Activated CD4-positive, alpha-beta T cell treated with anti-CD3 and anti-CD28 coated beads for 4 hours (primary cell): ENCODE data around the gene DLST.

Experiments used
- DNase-seq, 2 donors: peaks; one replicate each; pipeline ENCODE4 v3.0.0-alpha.2; 2020

The DLST gene

DNA sequence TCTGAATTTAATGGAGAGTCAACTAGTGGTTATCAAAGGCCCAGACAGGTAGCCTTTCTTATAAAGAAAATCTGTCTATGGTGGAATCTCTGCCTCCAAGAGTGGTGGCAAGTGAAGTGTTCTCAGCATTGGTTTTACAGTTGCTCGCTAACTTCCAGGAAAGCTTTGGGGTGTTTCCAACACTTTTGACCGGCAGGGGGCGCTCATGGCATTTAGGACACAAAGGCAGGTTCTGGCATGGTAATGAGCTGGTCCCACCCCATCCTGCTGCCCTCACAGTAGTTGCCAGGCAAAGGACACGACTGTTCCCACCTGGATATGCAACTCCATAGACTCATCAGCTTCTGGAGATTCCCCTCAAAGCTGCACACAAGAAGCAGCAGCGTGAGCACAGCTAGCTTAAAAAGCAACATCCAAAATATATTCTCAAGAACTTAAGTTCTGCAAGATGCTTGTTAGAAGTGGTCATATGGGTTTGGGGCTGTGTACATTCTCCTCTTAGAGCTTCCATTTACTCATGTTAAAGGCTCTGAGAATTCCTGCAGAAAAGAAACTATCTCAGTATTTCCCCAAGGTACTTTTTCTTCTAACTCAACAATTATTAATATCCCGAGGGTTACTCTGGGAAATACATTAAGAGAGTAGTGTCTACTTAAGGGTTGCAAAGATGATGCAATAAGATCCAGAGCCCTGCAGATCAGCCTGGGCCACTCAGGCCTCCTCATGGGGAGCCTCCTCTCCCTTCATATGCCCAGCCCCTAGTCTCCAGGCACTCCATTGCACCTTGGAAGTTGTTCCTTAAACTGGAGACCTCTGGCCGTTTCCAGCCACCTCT lies 20.6 kb upstream of the DLST start:
- peak; percentile 90 to 96 for DNase-seq

DNA sequence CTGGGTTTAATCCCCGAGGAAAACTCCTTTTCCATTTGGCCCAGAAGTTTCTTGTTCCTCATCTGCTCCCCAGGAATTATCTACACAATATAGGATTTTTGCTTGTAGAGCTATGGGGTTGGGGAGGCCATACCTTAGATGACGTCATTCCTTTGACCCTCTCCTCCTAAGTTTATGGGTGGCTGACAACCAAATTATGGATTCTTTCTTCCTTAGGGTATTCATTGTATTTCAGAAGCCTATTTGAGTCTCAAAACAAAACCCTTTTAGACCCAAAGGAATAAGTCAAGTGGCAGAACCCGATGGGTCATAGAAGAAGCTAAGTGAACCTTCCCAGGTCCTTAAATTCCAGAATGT lies 20.0 kb upstream of the DLST start:
- no peak for DNase-seq

DNA sequence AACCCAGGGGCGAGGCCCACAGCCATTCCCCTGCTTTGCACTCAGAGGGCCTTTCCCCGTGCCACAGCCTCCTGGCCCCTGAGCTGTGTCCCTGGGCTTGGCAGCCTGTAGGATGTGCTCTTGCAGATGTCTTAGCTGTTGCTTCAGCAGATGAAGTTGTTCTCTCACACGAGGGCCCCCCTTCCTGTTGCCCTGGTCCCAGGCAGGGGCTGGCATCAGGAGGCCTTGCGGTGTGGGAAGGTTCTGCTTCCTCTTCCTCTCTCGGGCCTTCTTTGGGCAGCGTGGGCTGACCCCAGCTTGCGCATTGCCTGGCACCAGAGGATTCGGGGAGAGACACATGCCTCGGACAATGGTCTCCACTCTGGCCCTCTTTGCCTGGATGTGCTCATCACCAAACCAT lies 18.4 kb upstream of the DLST start:
- no peak for DNase-seq

DNA sequence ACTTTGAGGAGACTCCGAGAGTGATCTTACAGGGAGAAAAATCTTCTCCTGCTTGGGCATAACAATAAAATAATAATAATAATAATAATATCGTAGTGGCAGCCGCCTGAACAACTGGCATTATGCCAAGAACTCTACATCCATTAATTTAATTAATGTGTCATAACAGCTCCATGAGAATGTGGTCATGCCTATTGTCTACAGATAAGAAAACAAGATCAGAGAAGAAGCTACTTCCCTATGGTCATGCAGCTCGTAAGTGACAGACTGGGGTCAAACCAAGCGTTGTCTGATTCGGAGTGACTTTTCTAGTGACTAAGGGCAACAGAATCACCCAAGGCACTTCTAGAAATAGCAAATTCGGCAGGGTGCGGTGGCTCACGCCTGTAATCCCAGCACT lies 17.5 kb upstream of the DLST start:
- no peak for DNase-seq

DNA sequence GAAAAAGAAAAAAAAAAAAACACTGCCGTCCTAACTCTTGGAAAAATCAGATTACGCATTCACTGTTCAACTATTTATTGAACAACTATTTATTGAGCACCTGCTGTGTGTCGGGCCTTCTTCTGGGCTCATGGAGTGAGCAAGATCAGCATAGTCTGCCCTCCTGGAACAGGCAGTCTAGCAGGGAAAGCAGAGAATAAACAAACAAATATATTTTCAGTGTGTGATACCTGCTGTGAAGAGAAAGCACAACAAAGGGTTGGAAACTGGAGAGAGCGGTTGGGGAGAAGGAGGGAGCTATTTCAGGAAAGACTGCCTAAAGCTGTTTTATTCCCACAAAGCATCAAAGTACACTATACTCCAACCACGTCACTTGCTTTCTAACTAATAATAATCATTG lies 16.6 kb upstream of the DLST start:
- DNase-seq: no peak

DNA sequence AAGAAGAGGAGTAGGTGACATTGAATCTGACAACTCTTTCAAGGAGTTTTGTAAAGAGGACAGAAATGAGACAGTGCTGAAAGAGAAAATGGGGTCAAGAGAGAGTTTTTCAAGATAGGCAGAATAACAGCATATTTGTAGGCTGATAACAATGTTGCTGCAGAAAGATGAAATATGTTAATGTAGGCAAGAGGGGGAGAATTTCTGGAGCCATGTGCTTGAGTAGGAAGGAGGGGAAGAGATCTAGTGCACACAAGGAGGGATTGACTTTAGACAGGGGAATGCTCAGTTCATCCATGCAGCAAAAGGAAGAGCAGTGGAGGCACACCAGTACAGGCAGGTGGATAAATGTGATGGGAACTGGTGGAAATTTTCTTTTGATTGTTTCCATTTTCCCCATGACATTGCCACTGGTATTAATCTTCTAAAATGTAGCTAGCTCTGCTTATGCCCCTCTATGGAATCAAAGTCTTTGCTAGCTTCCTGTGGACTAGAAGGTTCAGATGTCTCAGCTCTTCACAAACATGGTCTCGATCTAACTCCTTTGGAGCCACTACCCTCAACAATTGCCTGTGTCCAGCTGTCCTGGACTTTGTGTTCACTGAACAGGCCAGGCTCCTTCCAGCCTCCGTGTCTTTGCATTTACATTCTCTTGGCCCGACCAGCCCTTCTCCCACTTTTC lies 14.9 kb upstream of the DLST start:
- no peak for DNase-seq

DNA sequence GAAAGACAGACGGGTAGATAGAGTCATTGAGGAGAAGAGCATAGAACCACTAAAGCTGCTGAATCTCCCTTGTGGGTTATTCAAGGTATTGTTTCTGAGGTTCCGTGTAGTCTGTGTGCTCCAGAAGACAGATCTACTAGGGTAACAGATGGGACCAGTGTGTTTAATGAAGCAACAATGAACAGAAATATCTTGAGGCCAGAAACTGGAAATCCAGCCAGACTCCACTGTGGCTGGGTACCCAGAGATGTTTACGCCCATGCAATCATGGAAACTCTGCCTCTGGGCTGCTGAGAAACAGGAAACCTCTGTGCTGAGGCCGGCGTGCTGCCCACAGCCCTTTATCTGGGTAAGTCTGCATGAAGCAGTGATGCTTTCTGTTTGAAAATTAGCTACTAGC lies 14.0 kb upstream of the DLST start:
- peak; percentile 32 to 49 for DNase-seq

DNA sequence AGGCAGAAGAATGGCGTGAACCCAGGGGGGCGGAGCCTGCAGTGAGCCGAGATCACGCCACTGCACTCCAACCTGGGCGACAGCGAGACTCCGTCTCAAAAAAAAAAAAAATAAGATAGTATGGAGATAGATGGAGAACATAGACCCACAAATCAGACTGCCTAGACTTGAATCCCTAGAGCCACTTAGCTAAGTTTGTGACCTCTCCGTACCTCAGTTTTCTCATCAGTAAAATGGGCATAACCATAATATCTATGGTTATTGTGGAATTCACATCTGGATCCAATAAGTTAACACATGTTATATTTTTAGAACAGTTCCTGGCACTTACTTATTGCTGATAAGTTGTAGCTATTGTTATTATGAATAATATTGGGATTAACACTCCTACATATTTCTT lies 13.0 kb upstream of the DLST start:
- DNase-seq: no peak

DNA sequence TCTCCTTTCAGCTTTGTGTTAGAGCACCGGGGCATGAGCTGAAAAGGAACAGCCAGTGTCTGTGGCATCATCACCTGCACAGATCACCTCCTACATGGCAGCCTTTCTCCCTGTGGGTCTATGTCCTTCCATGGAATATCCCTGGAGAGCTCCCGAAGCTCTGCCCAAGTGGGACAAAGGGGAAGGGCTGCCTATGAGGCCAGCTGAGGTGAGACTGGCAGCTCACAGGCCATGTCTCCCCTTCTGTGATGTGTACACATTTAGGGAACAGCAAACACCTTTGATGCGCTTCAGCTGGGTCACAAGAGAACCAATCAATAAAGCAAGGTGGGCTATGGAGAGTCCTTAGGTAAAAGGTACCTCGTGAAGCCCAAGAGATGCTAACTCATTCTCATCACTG lies 9.9 kb upstream of the DLST start:
- no peak for DNase-seq

DNA sequence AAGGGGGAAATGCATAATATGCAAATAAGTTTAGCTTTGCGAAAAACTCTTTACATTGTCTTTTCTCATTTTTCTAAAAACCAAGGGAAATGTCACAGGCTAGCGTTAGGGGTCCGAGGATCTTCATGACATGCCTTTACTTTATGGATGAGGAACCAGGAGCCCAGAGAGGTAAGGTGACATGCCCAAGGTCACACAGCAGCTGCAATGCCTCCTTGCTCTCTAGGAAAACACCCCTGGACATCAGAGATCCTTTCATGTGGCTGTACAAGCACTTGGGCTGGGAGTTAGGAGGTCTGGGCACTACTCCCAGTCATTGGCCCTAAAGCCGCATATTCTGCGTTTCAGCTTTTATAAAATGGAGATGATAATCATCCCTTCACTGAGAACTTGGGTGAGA lies 6.5 kb upstream of the DLST start:
- DNase-seq: no peak

DNA sequence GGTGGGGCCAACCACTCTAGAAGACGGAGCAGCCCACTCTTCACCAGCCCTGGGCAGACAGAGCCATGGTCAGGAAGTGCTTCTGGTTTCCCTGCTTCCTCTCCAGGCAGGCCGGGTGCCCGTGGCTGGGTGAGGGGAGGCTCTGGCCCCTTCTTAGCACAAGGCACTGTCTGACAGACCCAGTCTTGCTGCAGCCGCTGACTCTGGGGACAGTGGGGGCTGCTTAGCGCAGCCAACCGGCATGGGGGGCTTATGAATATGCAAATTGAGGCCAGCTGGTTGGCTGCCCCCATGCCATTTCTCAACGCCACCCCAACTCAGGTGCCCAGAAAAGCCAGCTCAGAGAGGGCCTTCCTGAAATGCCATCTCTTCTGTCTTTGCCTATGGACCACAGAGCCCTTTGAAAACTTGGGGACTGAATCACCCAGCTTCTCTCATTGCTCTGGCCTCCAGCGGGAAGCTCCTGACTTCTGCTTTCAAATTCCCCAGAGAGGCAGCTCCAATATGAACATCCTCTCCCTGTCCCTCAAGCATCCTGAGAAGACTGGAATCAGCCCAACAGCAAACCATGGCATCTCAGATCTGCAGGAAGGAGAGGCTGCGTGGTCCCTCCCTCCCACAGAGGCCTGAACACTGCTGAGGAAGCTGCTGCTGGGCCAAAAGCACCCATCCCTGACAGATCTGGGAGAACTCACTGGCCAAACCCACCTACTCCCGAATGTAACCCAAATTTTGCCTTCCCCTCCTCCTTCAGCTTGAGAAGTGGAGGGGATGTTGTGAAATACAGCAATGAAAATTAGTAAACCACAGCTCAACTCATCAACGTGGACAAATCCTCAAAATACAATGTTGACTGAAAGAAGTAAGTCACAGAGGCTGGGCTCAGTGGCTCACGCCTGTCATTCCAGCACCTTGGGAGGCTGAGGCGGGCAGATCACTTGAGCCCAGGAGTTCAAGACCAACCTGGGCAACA lies 5.5 kb upstream of the DLST start, which contains the start of gene PROX2:
Gene PROX2, minus strand, starts transcription at position 205 of the 973 bp plus-strand sequence. CDS start 12,311 bp downstream, outside the sequence.
- DNase-seq: peak in 1 of 2 donors; percentile 11

DNA sequence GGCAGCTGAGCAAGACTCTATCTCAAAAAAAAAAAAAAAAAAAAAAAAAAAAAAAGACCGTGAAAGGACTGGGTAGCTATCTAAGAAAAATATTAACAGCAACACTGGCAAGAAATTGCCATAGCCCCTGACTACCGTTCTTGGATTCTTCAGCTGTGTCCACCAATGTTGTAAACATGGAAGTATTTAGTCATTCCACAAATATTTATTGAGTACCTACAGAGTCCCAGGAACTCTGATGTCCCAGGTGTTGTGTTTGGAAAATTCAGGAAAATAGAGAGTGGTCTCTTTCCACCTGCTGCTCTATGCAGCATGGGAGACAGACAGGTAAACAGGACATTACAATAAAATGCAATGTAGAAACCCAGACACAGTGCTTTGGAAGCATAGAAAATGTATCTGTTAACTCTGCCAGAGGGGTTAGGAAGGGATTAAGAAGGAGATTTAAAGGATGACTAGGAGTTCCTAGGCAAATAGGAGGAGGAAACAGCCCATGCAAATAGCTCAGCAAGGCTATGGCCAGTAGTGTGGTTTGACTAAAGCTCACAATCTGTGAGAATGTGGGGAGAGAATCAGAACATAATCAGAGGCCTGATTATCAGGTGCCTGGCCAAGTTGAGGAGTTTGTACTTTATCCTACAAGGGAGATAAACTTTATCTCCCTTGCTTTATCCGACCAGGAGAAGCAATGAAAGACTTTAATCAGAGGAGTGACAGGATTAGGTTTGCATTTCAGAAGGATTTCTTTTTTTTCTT lies 2.1 kb upstream of the DLST start:
- no peak for DNase-seq

DNA sequence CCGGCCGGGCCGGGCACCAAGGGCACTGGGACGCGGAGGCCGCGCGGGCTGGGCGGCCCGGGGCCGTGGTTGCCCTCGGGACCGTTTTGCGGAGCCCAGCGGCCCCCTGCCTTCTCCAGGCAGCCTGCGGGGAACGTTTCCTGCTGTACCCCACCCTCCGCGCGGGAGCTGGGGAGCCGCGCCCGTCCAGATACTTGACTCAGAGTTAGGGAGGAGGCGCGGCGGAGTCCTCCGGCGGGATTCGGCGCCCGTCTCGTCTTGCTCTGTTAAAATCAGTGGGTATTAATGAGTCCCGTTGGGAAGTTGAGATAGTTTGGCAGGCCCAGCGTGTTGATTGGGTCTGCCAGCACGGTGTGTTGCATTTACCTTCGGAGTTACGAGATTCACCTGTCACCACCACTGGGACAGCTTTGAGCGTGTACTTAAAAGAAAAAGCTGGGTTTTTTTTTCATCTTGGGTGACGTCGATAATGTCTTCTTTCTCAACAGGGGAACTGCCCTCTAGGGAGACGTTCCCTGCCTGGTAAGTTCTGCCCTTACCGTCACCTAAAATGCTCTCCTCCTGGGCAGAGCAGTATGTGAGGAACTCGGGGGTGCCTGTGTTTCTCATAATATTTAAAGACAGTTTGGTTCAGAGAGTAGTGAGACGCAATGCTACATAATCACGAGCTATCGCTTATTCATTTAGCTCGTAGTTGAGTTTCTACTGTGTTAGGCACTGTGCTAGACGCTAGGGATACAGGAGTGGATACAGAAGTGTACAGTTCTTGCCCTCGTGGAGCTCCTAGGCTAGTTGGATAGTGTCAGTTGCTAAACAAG lies 596 bp downstream of the DLST start:
- DNase-seq: peak; percentile 39 to 56

DNA sequence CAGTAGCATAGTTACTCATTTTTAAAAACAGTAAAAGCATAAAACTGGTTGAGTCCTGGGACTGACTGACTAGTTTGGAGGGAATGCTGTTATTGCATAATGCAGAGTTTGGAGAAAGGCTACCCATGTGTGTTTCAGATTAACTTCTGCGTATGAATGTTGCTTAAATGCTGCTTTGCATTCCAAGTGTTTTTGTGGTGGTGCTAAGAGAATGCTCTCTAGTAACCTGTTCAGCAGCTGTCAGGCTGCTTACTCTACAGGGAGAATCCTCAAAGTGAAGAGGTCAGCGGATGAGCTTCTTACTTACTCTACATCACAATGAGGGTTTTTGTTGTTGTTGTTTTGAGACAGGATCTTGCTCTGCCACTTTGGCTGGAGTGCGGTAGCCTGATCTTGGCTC lies 4.3 kb downstream of the DLST start:
- DNase-seq: no peak

DNA sequence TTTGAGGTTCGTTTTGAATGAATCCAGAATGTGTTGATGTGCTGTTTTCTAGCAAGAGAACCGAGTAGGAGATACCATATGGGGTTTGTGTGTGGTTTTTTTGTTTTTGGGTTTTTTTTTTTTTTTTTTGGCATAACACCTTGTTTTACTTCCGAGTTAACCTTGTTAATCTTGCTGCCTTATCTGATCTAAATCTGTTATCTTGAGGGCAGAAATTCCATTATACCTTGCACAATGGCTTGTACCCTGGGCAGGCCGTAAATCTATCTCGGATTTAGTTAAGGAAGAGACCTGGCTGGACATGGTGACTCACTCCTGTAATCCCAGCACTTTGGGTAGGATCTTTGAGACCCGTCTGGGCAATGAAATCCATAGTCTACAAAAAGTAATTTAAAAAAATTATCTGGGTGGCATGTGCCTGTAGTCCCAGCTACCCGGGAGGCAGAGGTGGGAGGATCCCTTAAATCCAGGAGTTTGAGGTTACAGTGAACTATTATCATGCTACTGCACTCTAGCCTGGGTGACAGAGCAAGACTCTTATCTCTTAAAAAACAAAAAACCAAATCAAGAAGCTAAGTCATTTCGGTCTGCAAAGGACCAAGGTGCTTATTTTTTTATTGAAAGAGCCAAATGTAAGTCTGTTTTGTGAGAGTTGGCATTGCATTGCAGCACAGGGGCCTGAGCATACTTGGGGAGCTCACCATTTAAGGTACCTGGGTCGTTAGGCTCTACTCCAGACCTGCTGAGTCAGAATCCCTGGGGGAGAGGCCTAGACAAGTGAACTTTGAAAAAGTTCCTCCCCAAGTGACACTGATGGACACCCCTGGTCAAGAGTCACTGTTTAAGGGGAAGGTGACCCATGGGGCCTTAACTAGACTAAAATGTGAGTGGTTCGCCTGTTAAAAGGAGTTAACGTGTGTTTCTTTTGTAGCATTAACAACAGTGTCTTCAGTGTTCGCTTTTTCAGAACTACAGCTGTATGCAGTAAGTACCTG lies 6.7 kb downstream of the DLST start:
- DNase-seq: no peak

DNA sequence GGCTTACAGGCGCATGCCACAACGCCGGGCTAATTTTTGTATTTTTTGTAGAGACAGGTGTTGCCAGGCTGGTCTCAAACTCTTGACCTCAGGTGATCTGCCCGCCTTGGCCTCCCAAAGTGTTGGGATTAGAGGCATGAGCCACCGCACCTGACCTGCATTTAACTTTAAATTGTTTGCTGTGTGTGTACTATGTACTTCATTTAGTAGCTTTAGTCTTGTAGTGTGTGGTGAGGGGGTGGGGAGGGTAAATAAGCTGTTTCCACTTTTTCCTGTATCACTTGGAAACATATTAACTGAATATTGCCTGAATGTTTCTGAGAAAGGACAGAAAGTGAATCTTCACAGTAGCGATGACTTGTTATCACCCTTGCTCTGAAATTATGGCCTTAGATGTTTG lies 8.5 kb downstream of the DLST start:
- DNase-seq: no peak

DNA sequence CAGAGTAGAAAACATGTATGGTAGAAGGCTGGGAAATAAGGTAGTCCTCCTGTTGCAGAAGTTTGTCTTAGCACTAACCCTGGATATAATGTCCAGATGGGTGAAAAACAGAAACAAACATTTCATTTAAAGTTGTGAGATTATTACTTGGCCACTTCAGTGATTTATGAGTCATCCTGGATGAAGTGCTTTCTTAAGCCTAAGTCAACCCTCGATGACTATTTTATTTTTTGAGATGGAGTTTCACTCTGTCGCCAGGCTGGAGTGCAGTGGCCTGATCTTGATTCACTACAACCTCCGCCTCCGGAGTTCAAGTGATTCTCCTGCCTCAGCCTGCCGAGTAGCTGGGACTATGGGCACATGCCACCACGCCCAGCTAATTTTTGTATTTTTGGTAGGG lies 10.2 kb downstream of the DLST start:
- no peak for DNase-seq

DNA sequence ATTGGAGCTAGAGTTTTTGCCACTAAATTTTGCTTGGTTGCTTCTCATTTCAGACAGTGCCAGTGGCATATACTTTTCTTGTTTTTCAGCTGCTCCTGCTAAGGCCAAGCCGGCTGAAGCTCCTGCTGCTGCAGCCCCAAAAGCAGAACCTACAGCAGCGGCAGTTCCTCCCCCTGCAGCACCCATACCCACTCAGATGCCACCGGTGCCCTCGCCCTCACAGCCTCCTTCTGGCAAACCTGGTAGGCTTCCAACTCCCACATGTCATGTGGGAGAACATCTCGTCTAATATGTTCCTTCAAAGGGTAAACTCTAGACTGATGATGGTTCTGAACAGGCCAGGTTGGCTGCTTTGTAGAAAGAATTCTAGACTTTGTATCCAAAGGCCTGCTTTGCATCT lies 11.0 kb downstream of the DLST start:
- DNase-seq: no peak

DNA sequence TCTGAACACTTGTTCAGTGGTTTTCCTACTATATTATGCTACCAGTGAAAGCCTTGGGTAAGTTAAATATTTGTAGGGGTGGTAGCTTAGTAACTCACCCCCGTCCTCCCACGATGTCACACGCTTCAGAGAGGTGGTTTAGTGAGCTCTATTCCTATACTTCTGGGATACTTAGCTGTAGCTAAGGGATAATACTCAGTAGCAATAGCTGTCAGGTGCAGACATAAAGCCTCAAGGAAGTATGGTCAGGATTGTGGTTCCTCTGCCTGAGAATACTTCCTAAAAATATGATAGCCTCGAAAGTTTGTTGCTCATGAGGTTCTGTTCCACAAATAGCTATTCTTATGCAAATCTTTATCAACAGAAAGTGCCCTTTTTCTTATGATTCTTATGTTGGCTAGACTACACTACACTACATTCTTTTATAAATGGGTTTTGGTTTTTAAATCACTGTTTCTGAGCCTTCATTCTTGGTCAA lies 11.9 kb downstream of the DLST start:
- DNase-seq: no peak

DNA sequence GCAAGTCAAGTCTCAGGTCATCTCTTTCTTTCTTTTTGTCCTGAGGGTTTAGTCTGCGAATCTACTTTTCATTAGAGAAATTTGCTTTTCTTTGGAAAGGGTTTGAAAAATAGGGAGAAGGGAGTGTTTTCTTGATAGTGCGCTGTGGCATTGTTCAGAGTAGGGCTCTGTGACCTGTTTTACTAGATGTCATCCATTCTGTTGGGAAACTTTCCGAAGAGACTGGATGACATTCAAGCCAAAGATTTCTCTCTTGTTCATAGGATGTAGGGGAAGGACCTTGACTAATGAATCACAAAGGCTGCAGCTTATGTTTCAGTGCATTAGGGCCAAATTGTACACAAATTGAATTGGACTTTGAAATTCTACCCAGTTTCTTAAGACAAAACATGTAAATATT lies 14.7 kb downstream of the DLST start:
- no peak for DNase-seq
